Left lung (tissue), 10 donors: ENCODE results near the gene P2RY13. TPM values are rescaled to one million over a fixed set of nuclear protein-coding genes. Genes with fewer than 3 reads are reported as not detected.
A peak's percentile ranks its signal among the peaks of the same experiment; 100 is the strongest.

ENCODE experiments used
- ATAC-seq: fragments of 200-7000 bp; cut with Tn5 transposase; one replicate; pipeline ENCODE4 v1.9.1; 2020; ENCODE audit warnings: moderate library complexity
- DNase-seq, 4 donors: peaks; one replicate each; pipeline ENCODE4 v3.0.0-alpha.2; 2013 to 2020
- H3K27ac ChIP-seq, 2 donors: fragments of 200-600 bp; sonication (generic) in 1 of 2; one replicate each; pipeline versions ENCODE4 v1.5.0 to v1.8.0; 2020 to 2021
- H3K27me3 ChIP-seq, 2 donors: fragments of 200-600 bp; sonication (generic) in 1 of 2; one replicate each; pipeline versions ENCODE4 v1.5.0 to v1.8.0; 2020 to 2021
- H3K36me3 ChIP-seq, 2 donors: fragments of 200-600 bp; sonication (generic) in 1 of 2; one replicate each; pipeline versions ENCODE4 v1.5.0 to v1.8.0; 2020 to 2021
- H3K4me1 ChIP-seq, 2 donors: fragments of 200-600 bp; one replicate each; pipeline ENCODE4 v1.8.0; 2021
- H3K4me3 ChIP-seq, 2 donors: fragments of 200-600 bp; sonication (generic) in 1 of 2; one replicate each; pipeline versions ENCODE4 v1.5.0 to v1.8.0; 2020 to 2021; ENCODE audit warnings: mild to moderate bottlenecking in 1 of 2
- H3K9me3 ChIP-seq, 2 donors: fragments of 200-600 bp; sonication (generic) in 1 of 2; one replicate each; pipeline versions ENCODE4 v1.5.0 to v1.8.0; 2020 to 2021
- intact Hi-C, 2 donors: fragments of 100-400 bp; cut with DNase I; formaldehyde crosslinking; loops; one replicate each; pipeline versions ENCODE4 v1.11.2 to v1.14.2; 2022
- polyA plus RNA-seq, 6 donors: library from polyadenylated mRNA; unstranded; fragments of 120-200 nt; gene quantifications; one replicate each; pipeline ENCODE4 v1.2.1, GENCODE V29; 2013; ENCODE audit not compliant: insufficient read length in 6 of 6
- total RNA-seq, 2 donors: library from RNA; stranded (reverse); fragmentation: NEBNext Ultra II Directional; extraction: Animal tissue kit (Norgen Biotek cat#: 25700); gene quantifications; one replicate each; pipeline ENCODE4 v1.2.1, GENCODE V29; 2021
- TF ChIP-seq, protein P1 (sequence below), 2 donors: fragments of 200-600 bp; sonication (generic) in 1 of 2; IDR thresholded peaks; one replicate each; pipeline versions ENCODE4 v1.5.0 to v1.8.0; 2021; ENCODE audit warnings: antibody characterized with exemption in 2 of 2
- donor health status: DM: no; HTN: yes; CAD: no.
- donor health status: DM: no; HTN: no; CAD: no.

P2RY13 gene
- total and polyA plus RNA-seq, 8 donors: 0.83 to 16.4 (median 1.5) TPM

DNA sequence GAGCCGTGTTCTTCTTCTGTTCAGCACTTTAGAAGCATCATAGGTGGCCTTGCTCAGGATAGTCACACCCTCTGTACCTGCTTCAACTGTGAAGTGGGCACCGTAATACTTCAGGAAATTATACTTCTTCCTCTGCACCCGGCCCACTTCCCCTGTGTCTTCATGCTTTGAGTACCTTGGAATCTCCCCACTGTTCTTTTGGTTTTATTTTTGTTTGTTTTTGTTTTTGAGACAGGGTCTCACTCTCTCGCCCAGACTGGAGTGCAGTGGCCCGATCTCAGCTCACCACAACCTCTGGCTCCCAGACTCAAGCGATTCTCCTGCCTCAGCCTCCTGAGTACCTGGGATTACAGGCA, 52.7 kb downstream of the P2RY13 start:
- DNase-seq (no peak), ATAC-seq (no peak)
- Histone ChIP-seq H3K4me1 (peaks cover 0 to 22% of the 10 kb centered on the region in 2 donors), H3K27ac (peak overlapping the region in 1 of 2 donors; percentile 48), H3K9me3 (no peaks in the 10 kb centered on the region), H3K36me3 (no peaks in the 10 kb centered on the region), H3K27me3 (no peaks in the 10 kb centered on the region), H3K4me3 (no peak overlapping the region)
- intact Hi-C loops: no loop called here
- TF ChIP-seq, protein P1, sequence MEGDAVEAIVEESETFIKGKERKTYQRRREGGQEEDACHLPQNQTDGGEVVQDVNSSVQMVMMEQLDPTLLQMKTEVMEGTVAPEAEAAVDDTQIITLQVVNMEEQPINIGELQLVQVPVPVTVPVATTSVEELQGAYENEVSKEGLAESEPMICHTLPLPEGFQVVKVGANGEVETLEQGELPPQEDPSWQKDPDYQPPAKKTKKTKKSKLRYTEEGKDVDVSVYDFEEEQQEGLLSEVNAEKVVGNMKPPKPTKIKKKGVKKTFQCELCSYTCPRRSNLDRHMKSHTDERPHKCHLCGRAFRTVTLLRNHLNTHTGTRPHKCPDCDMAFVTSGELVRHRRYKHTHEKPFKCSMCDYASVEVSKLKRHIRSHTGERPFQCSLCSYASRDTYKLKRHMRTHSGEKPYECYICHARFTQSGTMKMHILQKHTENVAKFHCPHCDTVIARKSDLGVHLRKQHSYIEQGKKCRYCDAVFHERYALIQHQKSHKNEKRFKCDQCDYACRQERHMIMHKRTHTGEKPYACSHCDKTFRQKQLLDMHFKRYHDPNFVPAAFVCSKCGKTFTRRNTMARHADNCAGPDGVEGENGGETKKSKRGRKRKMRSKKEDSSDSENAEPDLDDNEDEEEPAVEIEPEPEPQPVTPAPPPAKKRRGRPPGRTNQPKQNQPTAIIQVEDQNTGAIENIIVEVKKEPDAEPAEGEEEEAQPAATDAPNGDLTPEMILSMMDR (IDR thresholded peaks at IDR 0.05): no peak

Other genes with a start within 250 kb of the P2RY13 start
- gene MED12L, start 243.9 kb downstream of the P2RY13 start, total RNA-seq: 1 to 10 TPM in 1 of 2 donors, under 1 TPM in 1; 0.82 to 1.0 TPM
- under 1 TPM; 0.66 to 0.84 (median 0.76) TPM for gene MED12L, start 243.9 kb downstream of the P2RY13 start, polyA plus RNA-seq
- gene GPR171, start 126.3 kb downstream of the P2RY13 start, total RNA-seq: 1 to 10 TPM in 1 of 2 donors, under 1 TPM in 1; 0.96 to 2.9 TPM
- 1 to 10 TPM in 2 of 6 donors, under 1 TPM in 4; 0.29 to 1.3 (median 0.68) TPM for gene GPR171, start 126.3 kb downstream of the P2RY13 start, polyA plus RNA-seq
- gene P2RY14, start 51.0 kb downstream of the P2RY13 start, total RNA-seq: 1 to 10 TPM; 2.4 to 3.6 TPM
- gene P2RY14, start 51.0 kb downstream of the P2RY13 start, polyA plus RNA-seq: 1 to 10 TPM; 4.1 to 6.4 (median 4.9) TPM
- under 1 TPM; 0.52 to 0.85 TPM for gene GPR87, start 12.7 kb downstream of the P2RY13 start, total RNA-seq
- gene GPR87, start 12.7 kb downstream of the P2RY13 start, polyA plus RNA-seq: not detected
- gene P2RY12, start 55.2 kb upstream of the P2RY13 start, total RNA-seq: 1 to 10 TPM; 3.8 to 4.0 TPM
- 1 to 10 TPM in 4 of 6 donors, under 1 TPM in 2; 0.58 to 2.1 (median 1.2) TPM for gene P2RY12, start 55.2 kb upstream of the P2RY13 start, polyA plus RNA-seq
- gene IGSF10, start 131.5 kb upstream of the P2RY13 start, total RNA-seq: 10 to 100 TPM in 1 of 2 donors, 1 to 10 TPM in 1; 7.2 to 24.8 TPM
- 10 to 100 TPM; 21.3 to 40.7 (median 35.5) TPM for gene IGSF10, start 131.5 kb upstream of the P2RY13 start, polyA plus RNA-seq